WERI-Rb-1 (cell line): Measurements from ENCODE around the gene ADARB2.

Experiments
- DNase-seq: peaks from one replicate; pipeline ENCODE4 v3.0.0-alpha.2; 2020
- H3K27ac ChIP-seq: fragments of 250-450 bp; sonication (Bioruptor Pico); 2 replicates; pipeline ENCODE4 v1.5.1; 2020; ENCODE audit warnings: mild to moderate bottlenecking, moderate library complexity
- H3K27me3 ChIP-seq: fragments of 250-450 bp; sonication (Bioruptor Pico); 2 replicates; pipeline ENCODE4 v1.5.1; 2021; ENCODE audit warnings: mild to moderate bottlenecking, low read depth, moderate library complexity; ENCODE audit not compliant: insufficient read depth, severe bottlenecking
- H3K36me3 ChIP-seq: fragments of 250-450 bp; sonication (Bioruptor Pico); 2 replicates; pipeline ENCODE4 v1.5.1; 2020; ENCODE audit warnings: mild to moderate bottlenecking, moderate library complexity
- H3K4me3 ChIP-seq: 2 replicates; pipeline ENCODE4 v1.5.1; 2011; ENCODE audit warnings: low read depth, mild to moderate bottlenecking, control low read depth, low read length
- H3K9me3 ChIP-seq: fragments of 250-450 bp; sonication (Bioruptor Pico); 2 replicates; pipeline ENCODE4 v1.5.1; 2021; ENCODE audit warnings: mild to moderate bottlenecking, moderate library complexity; ENCODE audit not compliant: severe bottlenecking
- CTCF ChIP-seq: IDR thresholded peaks from 2 replicates; pipeline ENCODE4 v1.5.1; 2011; ENCODE audit warnings: low read depth, mild to moderate bottlenecking, control low read depth, inconsistent platforms, low read length

ADARB2 gene

GRCh38 chr10:1669433-1669832 lies 67.9 kb downstream of the ADARB2 start:
- H3K9me3 ChIP-seq = no peaks in the 10 kb centered on the region
- peaks cover 3% of the 10 kb centered on the region for H3K27me3 ChIP-seq
- no peak overlapping the region for H3K4me3 ChIP-seq
- TF ChIP-seq CTCF = no peak
- no peak overlapping the region for H3K27ac ChIP-seq
- no peaks in the 10 kb centered on the region for H3K36me3 ChIP-seq
- DNase-seq = no peak

- H3K9me3 ChIP-seq = no peaks in the 10 kb centered on the region
- no peaks in the 10 kb centered on the region for H3K36me3 ChIP-seq
- no peak overlapping the region for H3K27ac ChIP-seq
- peaks cover 3% of the 10 kb centered on the region for H3K27me3 ChIP-seq
- TF ChIP-seq CTCF = no peak
- no peak overlapping the region for H3K4me3 ChIP-seq
- DNase-seq = no peak
Observed at GRCh38 chr10:1668399-1668798, 68.9 kb downstream of the ADARB2 start.

- TF ChIP-seq CTCF = no peak
- Histone ChIP-seq H3K4me3 (no peak overlapping the region), H3K27ac (no peak overlapping the region), H3K36me3 (no peaks in the 10 kb centered on the region), H3K9me3 (no peaks in the 10 kb centered on the region), H3K27me3 (peaks cover 3% of the 10 kb centered on the region)
- no peak for DNase-seq
Observed at GRCh38 chr10:1667392-1667791, 69.9 kb downstream of the ADARB2 start.

GRCh38 chr10:1666147-1666546 lies 71.2 kb downstream of the ADARB2 start:
- Histone ChIP-seq H3K27ac (no peak overlapping the region), H3K36me3 (no peaks in the 10 kb centered on the region), H3K9me3 (no peaks in the 10 kb centered on the region), H3K4me3 (no peak overlapping the region), H3K27me3 (peaks cover 3% of the 10 kb centered on the region)
- DNase-seq = no peak
- no peak for TF ChIP-seq CTCF

- no peak overlapping the region for H3K27ac ChIP-seq
- TF ChIP-seq CTCF = no peak
- no peak overlapping the region for H3K4me3 ChIP-seq
- no peaks in the 10 kb centered on the region for H3K9me3 ChIP-seq
- no peak for DNase-seq
- H3K36me3 ChIP-seq = no peaks in the 10 kb centered on the region
- peaks cover 3% of the 10 kb centered on the region for H3K27me3 ChIP-seq
Observed at GRCh38 chr10:1665681-1666080, 71.6 kb downstream of the ADARB2 start.

- Histone ChIP-seq H3K27ac (no peak overlapping the region), H3K27me3 (peaks cover 3% of the 10 kb centered on the region), H3K4me3 (no peak overlapping the region), H3K9me3 (no peaks in the 10 kb centered on the region), H3K36me3 (no peaks in the 10 kb centered on the region)
- TF ChIP-seq CTCF = no peak
- no peak for DNase-seq
Observed at GRCh38 chr10:1665021-1665661, 72.2 kb downstream of the ADARB2 start.
